GM18868 (cell line): Measurements from ENCODE around the gene SPECC1L.
"Not testable (repeated sequence)": the region's sequence is repeated elsewhere in the genome, so short reads cannot be mapped to it uniquely, and the experiment has no call there.

Source experiments
- ATAC-seq: cut with Tn5 transposase; IDR thresholded peaks from one replicate; pipeline ENCODE4 v1.9.1; 2021; ENCODE audit warnings: mild to moderate bottlenecking, moderate library complexity; ENCODE audit not compliant: unreplicated experiment

Gene SPECC1L

GRCh38 chr22:24285245-24285644 is 14.6 kb downstream of the SPECC1L start:
- no peak for ATAC-seq

- ATAC-seq, result not testable (repeated sequence)
Observed at GRCh38 chr22:24287212-24287611, 16.6 kb downstream of the SPECC1L start.

- not testable (repeated sequence) for ATAC-seq
Observed at GRCh38 chr22:24287801-24288200, 17.2 kb downstream of the SPECC1L start.

- ATAC-seq, result no peak
Observed at GRCh38 chr22:24289114-24289513, 18.5 kb downstream of the SPECC1L start.

- ATAC-seq, result no peak
Observed at GRCh38 chr22:24289741-24290163, 19.1 kb downstream of the SPECC1L start.

GRCh38 chr22:24290459-24290858 is 19.8 kb downstream of the SPECC1L start:
- ATAC-seq, result no peak

- no peak for ATAC-seq
Observed at GRCh38 chr22:24291515-24292201, 21.0 kb downstream of the SPECC1L start.

GRCh38 chr22:24292202-24292830 is 21.7 kb downstream of the SPECC1L start:
- not testable (repeated sequence) for ATAC-seq

GRCh38 chr22:24294913-24295312 is 24.3 kb downstream of the SPECC1L start:
- ATAC-seq, result not testable (repeated sequence)

- ATAC-seq, result not testable (repeated sequence)
Observed at GRCh38 chr22:24298497-24299155, 28.0 kb downstream of the SPECC1L start.

- not testable (repeated sequence) for ATAC-seq
Observed at GRCh38 chr22:24300522-24300921, 29.9 kb downstream of the SPECC1L start.

- ATAC-seq, result no peak
Observed at GRCh38 chr22:24302591-24302990, 32.0 kb downstream of the SPECC1L start.

- ATAC-seq, result no peak
Observed at GRCh38 chr22:24303007-24303406, 32.4 kb downstream of the SPECC1L start.

GRCh38 chr22:24304062-24304675 is 33.5 kb downstream of the SPECC1L start:
- no peak for ATAC-seq

GRCh38 chr22:24305260-24305692 is 34.6 kb downstream of the SPECC1L start:
- ATAC-seq, result no peak

GRCh38 chr22:24310969-24311368 is 40.3 kb downstream of the SPECC1L start:
- no peak for ATAC-seq

- ATAC-seq, result no peak
Observed at GRCh38 chr22:24315367-24315966, 44.8 kb downstream of the SPECC1L start.

- not testable (repeated sequence) for ATAC-seq
Observed at GRCh38 chr22:24316264-24316663, 45.6 kb downstream of the SPECC1L start.

GRCh38 chr22:24317511-24317910 is 46.9 kb downstream of the SPECC1L start:
- ATAC-seq, result not testable (repeated sequence)

- ATAC-seq, result no peak
Observed at GRCh38 chr22:24319451-24319850, 48.8 kb downstream of the SPECC1L start.

- ATAC-seq, result no peak
Observed at GRCh38 chr22:24321999-24322398, 51.4 kb downstream of the SPECC1L start.
